GM23338 (cell line): ENCODE measurements around the gene FXYD6. TPM values are rescaled to one million over a fixed set of nuclear protein-coding genes. Genes with fewer than 3 reads are reported as not detected.
A peak's percentile ranks its signal among the peaks of the same experiment; 100 is the strongest.

Source experiments
- ATAC-seq: fragments of 200-7000 bp; cut with Tn5 transposase; 3 replicates; pipeline ENCODE4 v1.9.1; 2020
- DNase-seq: peaks from one replicate; pipeline ENCODE4 v3.0.0-alpha.2; 2015; ENCODE audit warnings: low spot score
- H2AFZ ChIP-seq: fragments of 200-600 bp; sonication (generic); 2 replicates; pipeline ENCODE4 v1.8.0; 2016; ENCODE audit warnings: antibody characterized with exemption, mild to moderate bottlenecking, moderate library complexity
- H3F3A ChIP-seq: fragments of 200-600 bp; sonication (generic); replicated peaks from 2 replicates; pipeline ENCODE4 v1.8.0; 2017; ENCODE audit warnings: antibody characterized with exemption, mixed run types, low read depth
- H3K27ac ChIP-seq: fragments of 200-600 bp; sonication (generic); 2 replicates; pipeline ENCODE4 v1.6.1; 2016; ENCODE audit warnings: low read depth
- H3K27me3 ChIP-seq: fragments of 200-600 bp; sonication (generic); 2 replicates; pipeline ENCODE4 v1.8.0; 2016; ENCODE audit warnings: mild to moderate bottlenecking, mixed run types, moderate library complexity; ENCODE audit not compliant: insufficient read depth
- H3K36me3 ChIP-seq: fragments of 200-600 bp; sonication (generic); 2 replicates; pipeline ENCODE4 v1.8.0; 2016; ENCODE audit warnings: mild to moderate bottlenecking; ENCODE audit not compliant: insufficient read depth
- H3K4me1 ChIP-seq: fragments of 200-600 bp; sonication (generic); 2 replicates; pipeline ENCODE4 v1.8.0; 2016; ENCODE audit warnings: mild to moderate bottlenecking, moderate library complexity; ENCODE audit not compliant: insufficient read depth
- H3K4me2 ChIP-seq: fragments of 200-600 bp; sonication (generic); 2 replicates; pipeline ENCODE4 v1.7.1; 2017; ENCODE audit warnings: mixed run types
- H3K4me3 ChIP-seq: fragments of 200-600 bp; sonication (generic); 2 replicates; pipeline ENCODE4 v1.6.1; 2016; ENCODE audit warnings: mixed run types
- H3K79me2 ChIP-seq: fragments of 200-600 bp; sonication (generic); replicated peaks from 2 replicates; pipeline ENCODE4 v1.8.0; 2017; ENCODE audit warnings: mild to moderate bottlenecking; ENCODE audit not compliant: insufficient read depth
- H3K9me2 ChIP-seq: fragments of 200-600 bp; sonication (generic); 2 replicates; pipeline ENCODE4 v1.8.0; 2017; ENCODE audit not compliant: insufficient read depth
- H4K20me1 ChIP-seq: fragments of 200-600 bp; sonication (generic); replicated peaks from 2 replicates; pipeline ENCODE4 v1.8.0; 2017; ENCODE audit warnings: mild to moderate bottlenecking; ENCODE audit not compliant: insufficient read depth
- H3K27ac Mint-ChIP-seq: 2 replicates; pipeline ENCODE4 v1.8.0; 2020; ENCODE audit warnings: inconsistent platforms, mild to moderate bottlenecking, moderate library complexity, mixed read lengths
- H3K27me3 Mint-ChIP-seq: 3 replicates; pipeline ENCODE4 v1.8.0; 2022; ENCODE audit warnings: low read depth, mild to moderate bottlenecking, moderate library complexity, mixed read lengths, inconsistent platforms; ENCODE audit not compliant: insufficient read depth, poor library complexity
- H3K36me3 Mint-ChIP-seq: 3 replicates; pipeline ENCODE4 v1.8.0; 2021; ENCODE audit warnings: low read depth, mild to moderate bottlenecking, inconsistent platforms, moderate library complexity, mixed read lengths
- H3K4me1 Mint-ChIP-seq: 3 replicates; pipeline ENCODE4 v1.8.0; 2020; ENCODE audit warnings: mild to moderate bottlenecking, inconsistent platforms, mixed read lengths
- H3K4me3 Mint-ChIP-seq: 3 replicates; pipeline ENCODE4 v1.8.0; 2021; ENCODE audit warnings: moderate library complexity, mild to moderate bottlenecking, inconsistent platforms, mixed read lengths
- H3K9me3 Mint-ChIP-seq: 3 replicates; pipeline ENCODE4 v1.8.0; 2020; ENCODE audit warnings: moderate library complexity, mild to moderate bottlenecking, inconsistent platforms, mixed read lengths
- CREB1 ChIP-seq: fragments of 250-450 bp; sonication (Bioruptor Pico); IDR thresholded peaks from 2 replicates; pipeline ENCODE4 v1.5.0; 2020; ENCODE audit warnings: low read depth, mild to moderate bottlenecking, moderate library complexity
- CTCF ChIP-seq, 2 experiments: fragments of 200-600 bp in 1 of 2; sonication (generic) in 1 of 2; conservative IDR thresholded peaks; 2 replicates each; pipeline versions ENCODE4 v1.5.1 to v1.6.1; 2016 to 2017; ENCODE audit warnings: antibody characterized with exemption in 2 of 2, low read depth in 2 of 2, mild to moderate bottlenecking in 2 of 2, moderate library complexity in 1 of 2
- ETS1 ChIP-seq: IDR thresholded peaks from 2 replicates; pipeline ENCODE4 v1.6.1; 2016; ENCODE audit warnings: antibody characterized with exemption
- EZH2 ChIP-seq: fragments of 200-600 bp; sonication (generic); IDR thresholded peaks from one replicate; pipeline ENCODE4 v1.8.0; 2017; ENCODE audit warnings: antibody characterized with exemption, mild to moderate bottlenecking, low read depth; ENCODE audit not compliant: unreplicated experiment
- EZH2phosphoT487 ChIP-seq: fragments of 200-600 bp; sonication (generic); IDR thresholded peaks from one replicate; pipeline ENCODE4 v1.8.1; 2018; ENCODE audit warnings: antibody characterized with exemption; ENCODE audit not compliant: unreplicated experiment
- JUNB ChIP-seq: IDR thresholded peaks from one replicate; pipeline ENCODE4 v1.6.1; 2016; ENCODE audit warnings: antibody characterized with exemption; ENCODE audit not compliant: unreplicated experiment
- NANOG ChIP-seq: IDR thresholded peaks from 2 replicates; pipeline ENCODE4 v1.6.1; 2016; ENCODE audit warnings: antibody characterized with exemption, borderline replicate concordance
- POLR2AphosphoS5 ChIP-seq: IDR thresholded peaks from 2 replicates; pipeline ENCODE4 v1.6.1; 2016; ENCODE audit warnings: antibody characterized with exemption, low read depth
- REST ChIP-seq: IDR thresholded peaks from one replicate; pipeline ENCODE4 v1.6.1; 2018; ENCODE audit warnings: antibody characterized with exemption; ENCODE audit not compliant: unreplicated experiment
- STAT1 ChIP-seq: IDR thresholded peaks from one replicate; pipeline ENCODE4 v1.6.1; 2016; ENCODE audit warnings: antibody characterized with exemption; ENCODE audit not compliant: unreplicated experiment
- ZNF114 ChIP-seq: fragments of 250-450 bp; sonication (Bioruptor Pico); IDR thresholded peaks from 2 replicates; pipeline ENCODE4 v1.5.0; 2020; ENCODE audit warnings: mild to moderate bottlenecking, moderate library complexity
- ZNF331 ChIP-seq: fragments of 250-450 bp; sonication (Bioruptor Pico); IDR thresholded peaks from 2 replicates; pipeline ENCODE4 v1.5.0; 2020; ENCODE audit warnings: low read depth, mild to moderate bottlenecking, moderate library complexity
- polyA plus RNA-seq: library from polyadenylated mRNA; unstranded; fragments of >200 nt; fragmentation: Nextera tagmentation; extraction: Ambion mirVana; gene quantifications from 2 replicates; pipeline ENCODE4 v1.2.1, GENCODE V29; 2016
- total RNA-seq: library from RNA; depleted of rRNA; stranded (reverse); fragments of >200 nt; shearing (Covaris generic); gene quantifications from 2 replicates; pipeline ENCODE4 v1.2.3, GENCODE V29; 2014

FXYD6 gene
- total and polyA plus RNA-seq, 2 experiments from 2014 or later = 26.2 to 30.7 TPM

GRCh38 chr11:117907276-117908108 lies 31.0 kb upstream of the FXYD6 start:
- Mint-ChIP-seq H3K27me3 (peaks cover 3% of the 10 kb centered on the region), H3K9me3 (no peaks in the 10 kb centered on the region), H3K27ac (peak overlapping the region; percentile 87), H3K4me3 (peak overlapping the region; percentile 37), H3K36me3 (no peaks in the 10 kb centered on the region), H3K4me1 (peaks cover 10% of the 10 kb centered on the region)
- 0 out of 2 replicates have a peak overlapping the region, but pooled peaks have one; percentile 9 for H2AFZ ChIP-seq
- H3K4me1 ChIP-seq = 0 out of 2 replicates have a peak, but pooled peaks cover 3% of the 10 kb centered on the region
- H4K20me1 ChIP-seq = no peaks in the 10 kb centered on the region
- DNase-seq (peak; percentile 85), ATAC-seq (peak; percentile 90)
- H3K79me2 ChIP-seq = no peaks in the 10 kb centered on the region
- TF ChIP-seq CTCF (conservative IDR thresholded peaks at IDR 0.05; ENCODE audit: low read depth in 2 of 2) = no peak
- TF ChIP-seq ZNF114 (CRISPR knock-in tag) = no peak
- no peak for TF ChIP-seq REST
- TF ChIP-seq NANOG = no peak
- peak; percentile 54 for TF ChIP-seq POLR2AphosphoS5
- TF ChIP-seq EZH2 = no peak
- TF ChIP-seq CREB1 = peak; percentile 75
- TF ChIP-seq STAT1 = no peak
- TF ChIP-seq JUNB = no peak
- no peaks in the 10 kb centered on the region for H3K9me2 ChIP-seq
- H3F3A ChIP-seq = no peaks in the 10 kb centered on the region
- peak overlapping the region; percentile 45 for H3K4me3 ChIP-seq
- no peaks in the 10 kb centered on the region for H3K36me3 ChIP-seq
- peak overlapping the region; percentile 67 for H3K4me2 ChIP-seq
- no peaks in the 10 kb centered on the region for H3K27me3 ChIP-seq
- no peak overlapping the region for H3K27ac ChIP-seq

- H3K27ac Mint-ChIP-seq = no peak overlapping the region
- Histone ChIP-seq H3K4me3 (no peak overlapping the region), H3K4me2 (peak overlapping the region; percentile 39; the same call in 1 of the 2 replicates), H2AFZ (no peak overlapping the region), H3K27ac (no peak overlapping the region), H3K4me1 (0 out of 2 replicates have a peak, but pooled peaks cover 3% of the 10 kb centered on the region), H3K9me2 (no peaks in the 10 kb centered on the region), H3F3A (no peaks in the 10 kb centered on the region), H4K20me1 (no peaks in the 10 kb centered on the region), H3K27me3 (no peaks in the 10 kb centered on the region), H3K36me3 (no peaks in the 10 kb centered on the region), H3K79me2 (no peaks in the 10 kb centered on the region)
- ATAC-seq = no peak
- no peaks in the 10 kb centered on the region for H3K36me3 Mint-ChIP-seq
- peaks cover 10% of the 10 kb centered on the region for H3K4me1 Mint-ChIP-seq
- no peak overlapping the region for H3K4me3 Mint-ChIP-seq
- DNase-seq = no peak
- H3K9me3 Mint-ChIP-seq = no peaks in the 10 kb centered on the region
- peaks cover 5% of the 10 kb centered on the region for H3K27me3 Mint-ChIP-seq
- TF ChIP-seq ZNF114 (CRISPR knock-in tag) (no peak), CREB1 (no peak), ETS1 (no peak), NANOG (no peak), REST (no peak), JUNB (no peak), EZH2phosphoT487 (no peak), ZNF331 (no peak), POLR2AphosphoS5 (no peak)
Observed at GRCh38 chr11:117906710-117907109, 30.3 kb upstream of the FXYD6 start.
